ENCODE results near the gene PPP3R1.
A peak's percentile ranks its signal among the peaks of the same experiment; 100 is the strongest.

Gene PPP3R1

DNA sequence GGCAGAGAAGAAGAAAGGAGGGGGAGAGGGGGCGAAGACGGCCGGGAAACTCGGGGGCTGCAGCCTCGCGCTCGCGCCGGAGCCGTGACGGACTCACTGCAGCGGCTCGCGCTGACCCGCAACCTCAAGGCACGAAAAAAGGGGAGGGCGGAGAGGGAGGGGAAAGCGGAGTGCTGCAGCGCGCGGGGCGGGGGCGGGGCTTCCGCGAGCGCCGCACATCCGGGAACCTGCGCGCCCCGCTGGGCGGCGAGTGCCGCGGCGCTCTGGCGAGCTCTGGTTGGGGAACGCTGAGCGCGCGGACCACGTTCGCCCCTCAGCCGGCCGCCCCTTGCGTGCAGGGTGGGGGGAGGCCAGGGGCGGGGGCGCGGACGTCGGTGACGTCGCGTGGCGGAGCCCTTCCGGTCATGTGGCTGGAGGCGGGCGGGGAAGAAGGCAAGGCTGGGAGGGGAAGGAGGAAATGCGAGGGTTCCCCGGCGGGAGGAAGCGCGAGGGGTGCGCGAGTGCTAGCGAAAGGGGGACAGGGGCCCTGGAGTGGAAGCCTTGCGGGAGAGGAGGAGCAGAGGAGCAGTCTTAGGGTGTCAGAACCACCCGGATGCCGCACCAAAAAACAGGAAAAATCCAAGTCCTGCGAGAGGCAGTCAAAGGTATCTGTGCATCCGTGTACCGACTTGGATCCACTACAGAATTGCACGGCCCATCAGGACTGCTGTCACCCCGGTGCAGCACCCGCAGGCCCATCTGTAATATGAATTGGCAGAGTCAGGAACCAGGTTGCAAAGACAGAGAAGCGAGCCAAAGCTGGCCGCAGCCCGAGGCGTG lies at the start of gene PPP3R1 (continued):
- TF ChIP-seq ZNF830 (tag by site-specific recombination; IDR thresholded peaks at IDR 0.05; ENCODE audit: low read depth) (no peak), ZBTB17 (tag by site-specific recombination; IDR thresholded peaks at IDR 0.05) (peak; percentile 66), ZSCAN16 (tag by site-specific recombination; IDR thresholded peaks at IDR 0.05) (no peak), ZNF768 (tag by site-specific recombination; IDR thresholded peaks at IDR 0.05) (no peak), ZNF239 (tag by site-specific recombination; IDR thresholded peaks at IDR 0.05) (no peak), ZNF544 (tag by site-specific recombination; IDR thresholded peaks at IDR 0.05) (no peak), ZNF76 (tag by site-specific recombination; IDR thresholded peaks at IDR 0.05; ENCODE audit: borderline replicate concordance, low read depth) (0 out of 2 replicates have a peak, but pooled peaks have one; percentile 32), ZNF670 (tag by site-specific recombination; IDR thresholded peaks at IDR 0.05; ENCODE audit: low read depth) (no peak), ZNF791 (tag by site-specific recombination; IDR thresholded peaks at IDR 0.05) (no peak), ZNF37A (tag by site-specific recombination; IDR thresholded peaks at IDR 0.05) (no peak), KLF7 (tag by site-specific recombination; IDR thresholded peaks at IDR 0.05; ENCODE audit: borderline replicate concordance) (no peak), ZNF23 (tag by site-specific recombination; IDR thresholded peaks at IDR 0.05; ENCODE audit: borderline replicate concordance) (no peak), KLF16 (tag by site-specific recombination; IDR thresholded peaks at IDR 0.05) (peak; percentile 87), ZNF133 (tag by site-specific recombination; IDR thresholded peaks at IDR 0.05) (no peak), GLI4 (tag by site-specific recombination; IDR thresholded peaks at IDR 0.05) (no peak), KLF1 (tag by site-specific recombination; IDR thresholded peaks at IDR 0.05) (peak; percentile 77; the same call in 1 of the 2 replicates), ZNF302 (tag by site-specific recombination; IDR thresholded peaks at IDR 0.05; ENCODE audit: low read depth) (no peak), ZFHX2 (tag by site-specific recombination; conservative IDR thresholded peaks at IDR 0.05) (peak; percentile 76), ZNF660 (tag by site-specific recombination; IDR thresholded peaks at IDR 0.05) (0 out of 2 replicates have a peak, but pooled peaks have one; percentile 32)
- TF ChIP-seq, protein P1, sequence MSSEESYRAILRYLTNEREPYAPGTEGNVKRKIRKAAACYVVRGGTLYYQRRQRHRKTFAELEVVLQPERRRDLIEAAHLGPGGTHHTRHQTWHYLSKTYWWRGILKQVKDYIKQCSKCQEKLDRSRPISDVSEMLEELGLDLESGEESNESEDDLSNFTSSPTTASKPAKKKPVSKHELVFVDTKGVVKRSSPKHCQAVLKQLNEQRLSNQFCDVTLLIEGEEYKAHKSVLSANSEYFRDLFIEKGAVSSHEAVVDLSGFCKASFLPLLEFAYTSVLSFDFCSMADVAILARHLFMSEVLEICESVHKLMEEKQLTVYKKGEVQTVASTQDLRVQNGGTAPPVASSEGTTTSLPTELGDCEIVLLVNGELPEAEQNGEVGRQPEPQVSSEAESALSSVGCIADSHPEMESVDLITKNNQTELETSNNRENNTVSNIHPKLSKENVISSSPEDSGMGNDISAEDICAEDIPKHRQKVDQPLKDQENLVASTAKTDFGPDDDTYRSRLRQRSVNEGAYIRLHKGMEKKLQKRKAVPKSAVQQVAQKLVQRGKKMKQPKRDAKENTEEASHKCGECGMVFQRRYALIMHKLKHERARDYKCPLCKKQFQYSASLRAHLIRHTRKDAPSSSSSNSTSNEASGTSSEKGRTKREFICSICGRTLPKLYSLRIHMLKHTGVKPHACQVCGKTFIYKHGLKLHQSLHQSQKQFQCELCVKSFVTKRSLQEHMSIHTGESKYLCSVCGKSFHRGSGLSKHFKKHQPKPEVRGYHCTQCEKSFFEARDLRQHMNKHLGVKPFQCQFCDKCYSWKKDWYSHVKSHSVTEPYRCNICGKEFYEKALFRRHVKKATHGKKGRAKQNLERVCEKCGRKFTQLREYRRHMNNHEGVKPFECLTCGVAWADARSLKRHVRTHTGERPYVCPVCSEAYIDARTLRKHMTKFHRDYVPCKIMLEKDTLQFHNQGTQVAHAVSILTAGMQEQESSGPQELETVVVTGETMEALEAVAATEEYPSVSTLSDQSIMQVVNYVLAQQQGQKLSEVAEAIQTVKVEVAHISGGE (tag by site-specific recombination; conservative IDR thresholded peaks at IDR 0.05; ENCODE audit: low read depth): peak; percentile 89
- TF ChIP-seq, protein P2, sequence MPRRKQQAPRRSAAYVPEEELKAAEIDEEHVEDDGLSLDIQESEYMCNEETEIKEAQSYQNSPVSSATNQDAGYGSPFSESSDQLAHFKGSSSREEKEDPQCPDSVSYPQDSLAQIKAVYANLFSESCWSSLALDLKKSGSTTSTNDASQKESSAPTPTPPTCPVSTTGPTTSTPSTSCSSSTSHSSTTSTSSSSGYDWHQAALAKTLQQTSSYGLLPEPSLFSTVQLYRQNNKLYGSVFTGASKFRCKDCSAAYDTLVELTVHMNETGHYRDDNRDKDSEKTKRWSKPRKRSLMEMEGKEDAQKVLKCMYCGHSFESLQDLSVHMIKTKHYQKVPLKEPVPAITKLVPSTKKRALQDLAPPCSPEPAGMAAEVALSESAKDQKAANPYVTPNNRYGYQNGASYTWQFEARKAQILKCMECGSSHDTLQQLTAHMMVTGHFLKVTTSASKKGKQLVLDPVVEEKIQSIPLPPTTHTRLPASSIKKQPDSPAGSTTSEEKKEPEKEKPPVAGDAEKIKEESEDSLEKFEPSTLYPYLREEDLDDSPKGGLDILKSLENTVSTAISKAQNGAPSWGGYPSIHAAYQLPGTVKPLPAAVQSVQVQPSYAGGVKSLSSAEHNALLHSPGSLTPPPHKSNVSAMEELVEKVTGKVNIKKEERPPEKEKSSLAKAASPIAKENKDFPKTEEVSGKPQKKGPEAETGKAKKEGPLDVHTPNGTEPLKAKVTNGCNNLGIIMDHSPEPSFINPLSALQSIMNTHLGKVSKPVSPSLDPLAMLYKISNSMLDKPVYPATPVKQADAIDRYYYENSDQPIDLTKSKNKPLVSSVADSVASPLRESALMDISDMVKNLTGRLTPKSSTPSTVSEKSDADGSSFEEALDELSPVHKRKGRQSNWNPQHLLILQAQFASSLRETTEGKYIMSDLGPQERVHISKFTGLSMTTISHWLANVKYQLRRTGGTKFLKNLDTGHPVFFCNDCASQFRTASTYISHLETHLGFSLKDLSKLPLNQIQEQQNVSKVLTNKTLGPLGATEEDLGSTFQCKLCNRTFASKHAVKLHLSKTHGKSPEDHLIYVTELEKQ (tag by site-specific recombination; IDR thresholded peaks at IDR 0.05; ENCODE audit: borderline replicate concordance): no peak
- TF ChIP-seq, protein P3, sequence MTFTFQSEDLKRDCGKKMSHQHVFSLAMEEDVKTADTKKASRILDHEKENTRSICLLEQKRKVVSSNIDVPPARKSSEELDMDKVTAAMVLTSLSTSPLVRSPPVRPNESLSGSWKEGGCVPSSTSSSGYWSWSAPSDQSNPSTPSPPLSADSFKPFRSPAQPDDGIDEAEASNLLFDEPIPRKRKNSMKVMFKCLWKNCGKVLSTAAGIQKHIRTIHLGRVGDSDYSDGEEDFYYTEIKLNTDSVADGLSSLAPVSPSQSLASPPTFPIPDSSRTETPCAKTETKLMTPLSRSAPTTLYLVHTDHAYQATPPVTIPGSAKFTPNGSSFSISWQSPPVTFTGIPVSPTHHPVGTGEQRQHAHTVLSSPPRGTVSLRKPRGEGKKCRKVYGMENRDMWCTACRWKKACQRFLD (tag by site-specific recombination; IDR thresholded peaks at IDR 0.05): no peak
- TF ChIP-seq, protein P4, sequence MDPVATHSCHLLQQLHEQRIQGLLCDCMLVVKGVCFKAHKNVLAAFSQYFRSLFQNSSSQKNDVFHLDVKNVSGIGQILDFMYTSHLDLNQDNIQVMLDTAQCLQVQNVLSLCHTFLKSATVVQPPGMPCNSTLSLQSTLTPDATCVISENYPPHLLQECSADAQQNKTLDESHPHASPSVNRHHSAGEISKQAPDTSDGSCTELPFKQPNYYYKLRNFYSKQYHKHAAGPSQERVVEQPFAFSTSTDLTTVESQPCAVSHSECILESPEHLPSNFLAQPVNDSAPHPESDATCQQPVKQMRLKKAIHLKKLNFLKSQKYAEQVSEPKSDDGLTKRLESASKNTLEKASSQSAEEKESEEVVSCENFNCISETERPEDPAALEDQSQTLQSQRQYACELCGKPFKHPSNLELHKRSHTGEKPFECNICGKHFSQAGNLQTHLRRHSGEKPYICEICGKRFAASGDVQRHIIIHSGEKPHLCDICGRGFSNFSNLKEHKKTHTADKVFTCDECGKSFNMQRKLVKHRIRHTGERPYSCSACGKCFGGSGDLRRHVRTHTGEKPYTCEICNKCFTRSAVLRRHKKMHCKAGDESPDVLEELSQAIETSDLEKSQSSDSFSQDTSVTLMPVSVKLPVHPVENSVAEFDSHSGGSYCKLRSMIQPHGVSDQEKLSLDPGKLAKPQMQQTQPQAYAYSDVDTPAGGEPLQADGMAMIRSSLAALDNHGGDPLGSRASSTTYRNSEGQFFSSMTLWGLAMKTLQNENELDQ (tag by site-specific recombination; IDR thresholded peaks at IDR 0.05; ENCODE audit: low read depth): no peak
- TF ChIP-seq, protein P5, sequence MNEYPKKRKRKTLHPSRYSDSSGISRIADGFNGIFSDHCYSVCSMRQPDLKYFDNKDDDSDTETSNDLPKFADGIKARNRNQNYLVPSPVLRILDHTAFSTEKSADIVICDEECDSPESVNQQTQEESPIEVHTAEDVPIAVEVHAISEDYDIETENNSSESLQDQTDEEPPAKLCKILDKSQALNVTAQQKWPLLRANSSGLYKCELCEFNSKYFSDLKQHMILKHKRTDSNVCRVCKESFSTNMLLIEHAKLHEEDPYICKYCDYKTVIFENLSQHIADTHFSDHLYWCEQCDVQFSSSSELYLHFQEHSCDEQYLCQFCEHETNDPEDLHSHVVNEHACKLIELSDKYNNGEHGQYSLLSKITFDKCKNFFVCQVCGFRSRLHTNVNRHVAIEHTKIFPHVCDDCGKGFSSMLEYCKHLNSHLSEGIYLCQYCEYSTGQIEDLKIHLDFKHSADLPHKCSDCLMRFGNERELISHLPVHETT (tag by site-specific recombination; IDR thresholded peaks at IDR 0.05): no peak
- TF ChIP-seq, protein P6, sequence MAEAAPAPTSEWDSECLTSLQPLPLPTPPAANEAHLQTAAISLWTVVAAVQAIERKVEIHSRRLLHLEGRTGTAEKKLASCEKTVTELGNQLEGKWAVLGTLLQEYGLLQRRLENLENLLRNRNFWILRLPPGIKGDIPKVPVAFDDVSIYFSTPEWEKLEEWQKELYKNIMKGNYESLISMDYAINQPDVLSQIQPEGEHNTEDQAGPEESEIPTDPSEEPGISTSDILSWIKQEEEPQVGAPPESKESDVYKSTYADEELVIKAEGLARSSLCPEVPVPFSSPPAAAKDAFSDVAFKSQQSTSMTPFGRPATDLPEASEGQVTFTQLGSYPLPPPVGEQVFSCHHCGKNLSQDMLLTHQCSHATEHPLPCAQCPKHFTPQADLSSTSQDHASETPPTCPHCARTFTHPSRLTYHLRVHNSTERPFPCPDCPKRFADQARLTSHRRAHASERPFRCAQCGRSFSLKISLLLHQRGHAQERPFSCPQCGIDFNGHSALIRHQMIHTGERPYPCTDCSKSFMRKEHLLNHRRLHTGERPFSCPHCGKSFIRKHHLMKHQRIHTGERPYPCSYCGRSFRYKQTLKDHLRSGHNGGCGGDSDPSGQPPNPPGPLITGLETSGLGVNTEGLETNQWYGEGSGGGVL (tag by site-specific recombination; IDR thresholded peaks at IDR 0.05): peak; percentile 98
